ENCODE measurements around the gene DIP2C. TPM values are rescaled to one million over a fixed set of nuclear protein-coding genes. Genes with fewer than 3 reads are reported as not detected.

The DIP2C gene
- total and polyA plus RNA-seq, 3 experiments from 2014 or later = 0.44 to 1.1 (median 0.55) TPM

GRCh38 chr10:338171-339037 lies 351.1 kb downstream of the DIP2C start:
- H3K4me3 ChIP-seq (ENCODE audit: low read length) = no peak overlapping the region
- no peak overlapping the region for H3K4me3 Mint-ChIP-seq
- no peaks in the 10 kb centered on the region for H3K27me3 ChIP-seq (ENCODE audit: insufficient read depth, low read length, poor library complexity, severe bottlenecking)
- POLR2A ChIA-PET = no interaction called here
- no peaks in the 10 kb centered on the region for H3K9me3 Mint-ChIP-seq
- H3K9me3 ChIP-seq (ENCODE audit: low read length) = no peaks in the 10 kb centered on the region
- CTCF ChIA-PET = no interaction called here
- H3K36me3 ChIP-seq (ENCODE audit: insufficient read depth, low read length) = no peaks in the 10 kb centered on the region
- peaks cover 2 to 22% (median 8%) of the 10 kb centered on the region in 3 donors for H3K36me3 Mint-ChIP-seq
- H3K27ac ChIP-seq (ENCODE audit: low read depth, low read length) = no peak overlapping the region
- H3K4me1 Mint-ChIP-seq = peaks cover 19 to 27% (median 22%) of the 10 kb centered on the region in 3 donors
- DNase-seq = no peak
- H3K27ac Mint-ChIP-seq = peak overlapping the region in 1 of 8 donors; percentile 27
- peaks cover 10% of the 10 kb centered on the region for H3K4me1 ChIP-seq (ENCODE audit: insufficient read depth, low read length)
- no peaks in the 10 kb centered on the region for H3K27me3 Mint-ChIP-seq

DNA sequence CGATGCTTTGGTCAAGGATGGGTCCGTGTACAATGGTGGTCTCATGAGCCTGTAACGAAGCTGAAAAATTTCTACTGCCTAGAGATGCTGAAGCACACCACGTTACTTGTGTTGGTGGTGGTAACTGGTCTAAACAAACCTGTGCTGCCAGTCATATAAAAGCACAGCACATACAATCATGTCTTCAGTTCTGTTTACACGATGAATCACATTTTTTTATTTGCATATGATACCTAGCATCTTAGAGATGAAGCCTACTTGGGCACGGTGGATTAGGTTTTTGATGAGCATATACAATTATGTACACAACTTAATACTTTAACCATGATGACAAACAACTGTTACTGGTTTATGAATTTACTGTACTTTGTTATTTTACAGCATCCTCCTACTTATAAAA lies 353.2 kb downstream of the DIP2C start:
- POLR2A ChIA-PET = no interaction called here

GRCh38 chr10:335151-335800 lies 354.2 kb downstream of the DIP2C start:
- no peaks in the 10 kb centered on the region for H3K9me3 Mint-ChIP-seq
- H3K4me1 ChIP-seq (ENCODE audit: insufficient read depth, low read length) = peaks cover 23% of the 10 kb centered on the region
- H3K9me3 ChIP-seq (ENCODE audit: low read length) = no peaks in the 10 kb centered on the region
- CTCF ChIA-PET = no interaction called here
- H3K36me3 ChIP-seq (ENCODE audit: insufficient read depth, low read length) = no peaks in the 10 kb centered on the region
- no peaks in the 10 kb centered on the region for H3K27me3 Mint-ChIP-seq
- no peak overlapping the region for H3K4me3 Mint-ChIP-seq
- no peak overlapping the region for H3K4me3 ChIP-seq (ENCODE audit: low read length)
- H3K27ac Mint-ChIP-seq = peak overlapping the region in 2 of 8 donors; percentile 18 to 51
- peaks cover 2 to 13% (median 8%) of the 10 kb centered on the region in 3 donors for H3K36me3 Mint-ChIP-seq
- no peaks in the 10 kb centered on the region for H3K27me3 ChIP-seq (ENCODE audit: insufficient read depth, low read length, poor library complexity, severe bottlenecking)
- DNase-seq = peak in 1 of 5 donors; percentile 30
- POLR2A ChIA-PET = no interaction called here
- H3K4me1 Mint-ChIP-seq = peaks cover 36 to 50% (median 45%) of the 10 kb centered on the region in 3 donors
- H3K27ac ChIP-seq (ENCODE audit: low read depth, low read length) = no peak overlapping the region

More for the DNA sequence above, 353.2 kb downstream of the DIP2C start:
- Mint-ChIP-seq H3K27ac (no peak overlapping the region), H3K4me1 (peaks cover 35 to 48% (median 40%) of the 10 kb centered on the region in 3 donors), H3K4me3 (no peak overlapping the region), H3K27me3 (no peaks in the 10 kb centered on the region), H3K9me3 (no peaks in the 10 kb centered on the region), H3K36me3 (peaks cover 2 to 16% (median 8%) of the 10 kb centered on the region in 3 donors)
- no peak overlapping the region for H3K27ac ChIP-seq (ENCODE audit: low read depth, low read length)
- H3K4me1 ChIP-seq (ENCODE audit: insufficient read depth, low read length) = peaks cover 23% of the 10 kb centered on the region
- no peak overlapping the region for H3K4me3 ChIP-seq (ENCODE audit: low read length)
- CTCF ChIA-PET = no interaction called here
- H3K27me3 ChIP-seq (ENCODE audit: insufficient read depth, low read length, poor library complexity, severe bottlenecking) = no peaks in the 10 kb centered on the region
- no peaks in the 10 kb centered on the region for H3K36me3 ChIP-seq (ENCODE audit: insufficient read depth, low read length)
- DNase-seq = no peak
- no peaks in the 10 kb centered on the region for H3K9me3 ChIP-seq (ENCODE audit: low read length)

DNA sequence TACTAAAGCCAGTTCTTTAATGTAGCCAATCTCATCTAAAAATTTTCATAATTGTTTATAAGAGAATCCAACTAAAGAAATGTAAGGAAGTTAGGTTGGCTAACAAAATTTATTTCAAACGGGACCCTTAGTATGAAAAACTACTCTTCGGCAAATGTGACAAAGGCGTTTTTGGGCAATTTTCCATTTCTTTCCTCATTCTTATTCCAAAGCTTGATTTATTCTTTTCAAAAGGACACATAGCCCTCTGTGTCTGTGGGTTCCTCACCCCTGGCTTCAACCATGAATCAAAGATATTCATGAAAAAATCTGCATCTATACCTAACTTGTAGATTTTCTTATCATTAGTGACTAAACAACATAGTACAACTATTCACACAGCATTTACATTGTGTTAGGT lies 358.3 kb downstream of the DIP2C start:
- H3K27ac ChIP-seq (ENCODE audit: low read depth, low read length) = no peak overlapping the region
- Mint-ChIP-seq H3K27ac (peak overlapping the region in 2 of 8 donors; percentile 35), H3K36me3 (peaks cover 0 to 4% (median 3%) of the 10 kb centered on the region in 3 donors), H3K4me1 (peaks cover 49 to 64% (median 63%) of the 10 kb centered on the region in 3 donors), H3K4me3 (no peak overlapping the region), H3K27me3 (no peaks in the 10 kb centered on the region), H3K9me3 (peaks cover 0 to 2% (median 0%) of the 10 kb centered on the region in 5 donors)
- DNase-seq = no peak
- POLR2A ChIA-PET = interaction anchor here (1.2 kb wide), 1 partner anchor 85 kb away, joined by 4 read pairs; no protein-coding TSS in a partner anchor
- CTCF ChIA-PET = no interaction called here
- no peaks in the 10 kb centered on the region for H3K27me3 ChIP-seq (ENCODE audit: insufficient read depth, low read length, poor library complexity, severe bottlenecking)
- no peaks in the 10 kb centered on the region for H3K9me3 ChIP-seq (ENCODE audit: low read length)
- no peak overlapping the region for H3K4me3 ChIP-seq (ENCODE audit: low read length)
- peaks cover 33% of the 10 kb centered on the region for H3K4me1 ChIP-seq (ENCODE audit: insufficient read depth, low read length)
- H3K36me3 ChIP-seq (ENCODE audit: insufficient read depth, low read length) = no peaks in the 10 kb centered on the region

DNA sequence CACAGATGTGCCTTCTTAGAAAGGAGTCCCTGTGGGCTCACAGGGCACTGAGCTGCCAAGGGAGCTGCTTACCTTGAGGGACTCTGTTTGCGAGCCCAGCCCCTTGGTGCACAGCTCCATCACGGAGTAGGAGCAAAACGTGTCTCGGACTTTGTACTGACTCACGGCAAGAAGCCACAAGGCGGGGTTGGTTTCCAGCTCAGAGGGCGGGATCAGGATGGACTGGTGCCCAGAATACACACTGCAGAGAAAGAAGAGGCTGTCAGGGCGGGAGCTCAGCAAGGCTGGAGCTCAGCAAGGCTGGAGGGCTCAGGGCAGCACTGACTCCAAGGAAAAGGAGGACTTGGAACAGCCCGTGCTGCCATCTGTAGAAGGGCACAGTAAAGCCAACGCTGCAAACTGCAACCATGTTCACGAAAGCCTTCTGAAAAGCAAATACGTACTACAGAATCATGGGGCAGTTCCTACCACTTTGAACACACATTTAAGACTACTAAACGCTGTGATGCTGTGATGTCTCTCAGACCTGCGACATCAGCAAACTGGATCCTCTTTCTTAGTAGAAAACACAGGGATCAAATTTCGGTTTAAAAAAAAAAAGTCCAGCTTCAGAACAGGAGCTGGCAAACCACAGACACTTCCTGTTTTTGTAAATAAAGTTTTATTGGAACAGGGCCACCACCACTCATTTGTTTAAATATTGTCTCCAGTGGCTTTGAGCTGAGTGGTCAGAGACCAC lies 359.9 kb downstream of the DIP2C start:
- H3K27me3 ChIP-seq (ENCODE audit: insufficient read depth, low read length, poor library complexity, severe bottlenecking) = no peaks in the 10 kb centered on the region
- peaks cover 0 to 8% (median 3%) of the 10 kb centered on the region in 3 donors for H3K36me3 Mint-ChIP-seq
- ChIA-PET CTCF (interaction anchor here (1.5 kb wide), 1 partner anchor 16 kb away, joined by 3 read pairs; no protein-coding TSS in a partner anchor), POLR2A (no interaction called here)
- no peaks in the 10 kb centered on the region for H3K27me3 Mint-ChIP-seq
- peak in 1 of 5 donors; percentile 16 for DNase-seq
- H3K4me1 Mint-ChIP-seq = peaks cover 49 to 60% (median 56%) of the 10 kb centered on the region in 3 donors
- peak overlapping the region in 6 of 7 donors; percentile 58 to 71 (median 62) for H3K4me3 Mint-ChIP-seq
- peaks cover 0 to 2% (median 0%) of the 10 kb centered on the region in 5 donors for H3K9me3 Mint-ChIP-seq
- peak overlapping the region in 7 of 8 donors; percentile 32 to 87 (median 56) for H3K27ac Mint-ChIP-seq
- H3K4me3 ChIP-seq (ENCODE audit: low read length) = no peak overlapping the region
- no peak overlapping the region for H3K27ac ChIP-seq (ENCODE audit: low read depth, low read length)
- no peaks in the 10 kb centered on the region for H3K36me3 ChIP-seq (ENCODE audit: insufficient read depth, low read length)
- peaks cover 33% of the 10 kb centered on the region for H3K4me1 ChIP-seq (ENCODE audit: insufficient read depth, low read length)
- H3K9me3 ChIP-seq (ENCODE audit: low read length) = no peaks in the 10 kb centered on the region

DNA sequence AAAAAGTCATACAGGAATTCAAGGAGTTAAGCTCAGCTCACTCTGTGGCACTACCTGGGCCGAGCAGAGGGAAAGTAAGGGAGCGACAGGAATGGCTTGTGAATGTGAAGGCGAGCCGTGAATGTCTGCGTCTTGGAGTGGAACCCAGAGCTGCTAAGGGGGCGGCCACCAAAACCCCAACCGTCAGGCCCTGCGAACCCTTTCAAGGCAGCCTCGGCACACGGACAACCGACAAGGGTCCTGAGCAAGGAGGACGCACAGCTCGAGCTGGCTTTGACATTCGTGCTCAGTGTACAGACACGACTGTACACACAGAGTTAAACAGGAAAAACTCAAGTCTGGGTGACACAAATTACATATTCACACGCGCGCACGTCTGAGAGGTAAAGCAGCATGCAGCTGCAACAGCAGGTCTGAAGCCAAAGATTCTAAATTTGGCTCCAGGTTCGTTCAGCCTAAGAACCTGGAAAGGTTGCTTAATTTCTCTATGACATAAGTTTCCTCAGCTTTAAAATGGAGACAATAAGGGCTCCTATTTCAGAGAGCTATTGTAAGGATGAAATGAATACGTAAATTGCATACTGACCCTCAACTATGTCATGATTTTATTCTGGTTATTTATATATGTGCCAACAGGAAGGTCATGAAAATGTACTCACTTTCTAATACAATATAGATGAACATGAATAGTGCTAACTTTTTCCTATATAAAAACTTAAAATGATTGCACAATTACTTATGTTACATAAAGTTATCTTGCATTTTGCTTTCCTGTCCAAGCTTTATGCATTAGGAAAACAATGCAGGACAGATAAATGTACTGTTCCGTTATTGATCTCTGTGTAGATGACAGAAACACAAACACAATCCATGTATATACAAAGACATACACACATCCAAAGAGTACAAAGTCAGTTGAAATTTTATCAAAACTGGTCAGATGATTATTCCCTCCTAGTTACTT lies 361.3 kb downstream of the DIP2C start:
- no peak overlapping the region for H3K4me3 Mint-ChIP-seq
- H3K4me1 Mint-ChIP-seq = peaks cover 48 to 61% (median 58%) of the 10 kb centered on the region in 3 donors
- no peak for DNase-seq
- no peaks in the 10 kb centered on the region for H3K27me3 Mint-ChIP-seq
- H3K36me3 Mint-ChIP-seq = peaks cover 2 to 8% (median 3%) of the 10 kb centered on the region in 3 donors
- Histone ChIP-seq H3K9me3 (ENCODE audit: low read length) (no peaks in the 10 kb centered on the region), H3K36me3 (ENCODE audit: insufficient read depth, low read length) (no peaks in the 10 kb centered on the region), H3K27me3 (ENCODE audit: insufficient read depth, low read length, poor library complexity, severe bottlenecking) (no peaks in the 10 kb centered on the region), H3K4me3 (ENCODE audit: low read length) (no peak overlapping the region), H3K27ac (ENCODE audit: low read depth, low read length) (no peak overlapping the region), H3K4me1 (ENCODE audit: insufficient read depth, low read length) (peaks cover 31% of the 10 kb centered on the region)
- peaks cover 0 to 2% (median 0%) of the 10 kb centered on the region in 5 donors for H3K9me3 Mint-ChIP-seq
- ChIA-PET CTCF (interaction anchor here (0.9 to 1.1 kb wide), 2 partner anchors 20 to 21 kb away, joined by 3 read pairs; no protein-coding TSS in a partner anchor), POLR2A (no interaction called here)
- peak overlapping the region in 1 of 8 donors; percentile 3 for H3K27ac Mint-ChIP-seq

Data from CD8-positive, alpha-beta memory T cell (primary cell).